ENCODE measurements around the gene FAM13A. TPM values are rescaled to one million over a fixed set of nuclear protein-coding genes. Genes with fewer than 3 reads are reported as not detected.

FAM13A gene
- total and polyA plus RNA-seq, 2 of the 4 experiments (the other 2 are of a cell fraction): 13.1 to 22.0 TPM

- peak overlapping the region; percentile 29; the same call in 1 of the 2 replicates for H3K23ac ChIP-seq (ENCODE audit: low read depth, low read length)
- peaks cover 2% of the 10 kb centered on the region; the same call in 1 of the 2 replicates for H3K36me3 ChIP-seq (ENCODE audit: control insufficient read depth, insufficient read depth, low read length)
- H3K4me2 ChIP-seq (ENCODE audit: low read depth, low read length): no peak overlapping the region
- H3K18ac ChIP-seq (ENCODE audit: low read depth, low read length): peak overlapping the region; percentile 57; the same call in 1 of the 2 replicates
- H3K9me1 ChIP-seq (ENCODE audit: insufficient read depth, low read length): 0 out of 2 replicates have a peak, but pooled peaks cover 3% of the 10 kb centered on the region
- H3K27ac ChIP-seq (ENCODE audit: insufficient read depth, low read length): peak overlapping the region; percentile 95; the same call in 1 of the 2 replicates
- intact Hi-C loops (cut with micrococcal nuclease) (no loop called here), in situ Hi-C loops (cut with MboI; ENCODE audit: low sequenced_read_pairs) (no loop called here), dilution Hi-C loops (cut with HindIII; ENCODE audit: low sequenced_read_pairs, unreplicated experiment) (no loop called here)
- peak; percentile 17; the same call in 1 of the 2 replicates for ATAC-seq (ENCODE audit: low read depth)
- TF ChIP-seq CEBPB (IDR thresholded peaks at IDR 0.05; ENCODE audit: low read depth, low read length) (peak; percentile 89), MAZ (IDR thresholded peaks at IDR 0.05; ENCODE audit: borderline replicate concordance, low read depth, low read length) (no peak)
- H3K56ac ChIP-seq (ENCODE audit: extremely low read depth, insufficient read depth, low read length): no peak overlapping the region; the same call in 1 of the 2 replicates
- no peaks in the 10 kb centered on the region for H3K27me3 ChIP-seq (ENCODE audit: control insufficient read depth, insufficient read depth, low read length)
- no TSS peak for BruUV-seq (replicated peaks)
- WGBS, 2 experiments (ENCODE audit: extremely low coverage in 2 of 2, insufficient read length in 1 of 2): no CpG with 5 or more reads among the region's 4 CpGs
- no peak overlapping the region for H3K4me3 ChIP-seq (ENCODE audit: insufficient read depth, low read depth, low read length)
- H2AFZ ChIP-seq (replicated peaks; ENCODE audit: low read length, poor library complexity): no peak overlapping the region
- no peaks in the 10 kb centered on the region; the same call in 1 of the 2 replicates for H3K4me1 ChIP-seq (ENCODE audit: control insufficient read depth, insufficient read depth, low read length)
- no peak overlapping the region for H2BK15ac ChIP-seq (ENCODE audit: low read depth, low read length)
- H3K14ac ChIP-seq (replicated peaks; ENCODE audit: low read depth, low read length): peak overlapping the region; percentile 81
- no peak overlapping the region; the same call in 1 of the 2 replicates for H3K9ac ChIP-seq (ENCODE audit: low read depth, low read length)
- peak; percentile 64 for DNase-seq
- H2BK20ac ChIP-seq (ENCODE audit: low read depth, low read length): peak overlapping the region; percentile 75
- H2BK5ac ChIP-seq (ENCODE audit: low read depth, low read length, poor library complexity, severe bottlenecking): no peak overlapping the region
- H2BK120ac ChIP-seq (ENCODE audit: low read depth, low read length): peak overlapping the region; percentile 71
- H2AK9ac ChIP-seq (replicated peaks; ENCODE audit: low read depth, low read length, poor library complexity): no peak overlapping the region
- ChIA-PET CTCF (no interaction called here), POLR2A (ENCODE audit: unreplicated experiment) (no interaction called here)
- H3K4ac ChIP-seq (ENCODE audit: low read depth, low read length): peak overlapping the region; percentile 75
- H3K9me3 ChIP-seq (ENCODE audit: control insufficient read depth, insufficient read depth, low read length): peaks cover 7% of the 10 kb centered on the region
- peak overlapping the region; percentile 89; the same call in 1 of the 2 replicates for H4K5ac ChIP-seq (ENCODE audit: low read depth, low read length)
- peaks cover 9 to 10% of the 10 kb centered on the region in 2 experiments; a peak in 3 of 4 replicates for H3K79me1 ChIP-seq (ENCODE audit: low read depth in 1 of 2, low read length in 2 of 2)
- H2AK5ac ChIP-seq (ENCODE audit: low read depth, low read length): peak overlapping the region; percentile 8; the same call in 1 of the 2 replicates
- H4K20me1 ChIP-seq (ENCODE audit: insufficient read depth, low read length): no peaks in the 10 kb centered on the region
- H4K91ac ChIP-seq (ENCODE audit: insufficient read depth, low read depth, low read length): peak overlapping the region; percentile 82
- peak overlapping the region in 1 of 2 experiments; percentile 74; a peak in 1 of 4 replicates for H4K8ac ChIP-seq (ENCODE audit: low read depth in 2 of 2, low read length in 2 of 2)
Measured at GRCh38 chr4:89039730-89040338, 17.2 kb downstream of the FAM13A start.

Measured in IMR-90 (cell line).